ENCODE results near the gene TBL3.

TBL3 gene

GRCh38 chr16:1984347-1985225 lies 12.7 kb downstream of the TBL3 start:
- DNase-seq = peak; percentile 57

- DNase-seq = no peak
Observed at GRCh38 chr16:1985466-1986150, 13.8 kb downstream of the TBL3 start.

- no peak for DNase-seq
Observed at GRCh38 chr16:1987198-1987597, 15.3 kb downstream of the TBL3 start.

- DNase-seq = no peak
Observed at GRCh38 chr16:1989209-1990100, 17.6 kb downstream of the TBL3 start, which contains the start of gene SYNGR3. Gene SYNGR3, plus strand, starts transcription at chr16:1989970. Its CDS starts 133 bp downstream, at chr16:1990103.

- DNase-seq = no peak
Observed at GRCh38 chr16:1990101-1990350, 18.2 kb downstream of the TBL3 start.

GRCh38 chr16:1990351-1991134 lies 18.7 kb downstream of the TBL3 start:
- DNase-seq = no peak

GRCh38 chr16:1991135-1991551 lies 19.3 kb downstream of the TBL3 start:
- DNase-seq = no peak

- no peak for DNase-seq
Observed at GRCh38 chr16:1991588-1991947, 19.7 kb downstream of the TBL3 start.

- DNase-seq = peak; percentile 96
Observed at GRCh38 chr16:1991948-1992703, 20.3 kb downstream of the TBL3 start.

- no peak for DNase-seq
Observed at GRCh38 chr16:1992704-1993317, 21.0 kb downstream of the TBL3 start.

GRCh38 chr16:1993731-1994131 lies 21.9 kb downstream of the TBL3 start:
- no peak for DNase-seq

GRCh38 chr16:1997494-1998359 lies 25.9 kb downstream of the TBL3 start:
- no peak for DNase-seq

- DNase-seq = no peak
Observed at GRCh38 chr16:1998360-1998835, 26.5 kb downstream of the TBL3 start.

- DNase-seq = no peak
Observed at GRCh38 chr16:1998852-1999801, 27.3 kb downstream of the TBL3 start.

- no peak for DNase-seq
Observed at GRCh38 chr16:1999866-2000514, 28.1 kb downstream of the TBL3 start.

GRCh38 chr16:2001035-2001434 lies 29.2 kb downstream of the TBL3 start:
- no peak for DNase-seq

- no peak for DNase-seq
Observed at GRCh38 chr16:2001456-2002355, 29.9 kb downstream of the TBL3 start.

All from femur (tissue), 1 donor.